Measurements from ENCODE around the gene SCUBE1. TPM values are rescaled to one million over a fixed set of nuclear protein-coding genes. Genes with fewer than 3 reads are reported as not detected.

Gene SCUBE1
- total RNA-seq, 2 experiments from 2014 or later, result 0.07 TPM; not detected in 1

GRCh38 chr22:43182726-43183125 lies 160.4 kb downstream of the SCUBE1 start:
- TF ChIP-seq CTCF (IDR thresholded peaks at IDR 0.05), result no peak
- Mint-ChIP-seq H3K27me3 (no peaks in the 10 kb centered on the region), H3K9me3 (no peaks in the 10 kb centered on the region), H3K27ac (no peak overlapping the region), H3K36me3 (ENCODE audit: low read depth) (peaks cover 48% of the 10 kb centered on the region), H3K4me3 (no peak overlapping the region), H3K4me1 (ENCODE audit: low read depth) (peaks cover 15% of the 10 kb centered on the region)
- ATAC-seq (no peak), DNase-seq (no peak)
- ChIA-PET CTCF (no interaction called here), POLR2A (interaction anchor here (2.5 kb wide), 1 partner anchor 13 kb away, joined by 9 read pairs; no protein-coding TSS in a partner anchor)
- intact Hi-C loops (cut with micrococcal nuclease), result no loop called here

GRCh38 chr22:43182118-43182517 lies 161.1 kb downstream of the SCUBE1 start:
- H3K4me3 Mint-ChIP-seq, result no peak overlapping the region
- CTCF ChIA-PET, result no interaction called here
- H3K36me3 Mint-ChIP-seq (ENCODE audit: low read depth), result peaks cover 54% of the 10 kb centered on the region
- no peaks in the 10 kb centered on the region for H3K9me3 Mint-ChIP-seq
- H3K4me1 Mint-ChIP-seq (ENCODE audit: low read depth), result peaks cover 15% of the 10 kb centered on the region
- POLR2A ChIA-PET, result interaction anchor here (0.9 to 2.5 kb wide), 2 partner anchors 12 to 16 kb away, joined by 3 to 9 read pairs; no protein-coding TSS in a partner anchor
- intact Hi-C loops (cut with micrococcal nuclease), result no loop called here
- DNase-seq, result no peak
- TF ChIP-seq CTCF (IDR thresholded peaks at IDR 0.05), result no peak
- H3K27ac Mint-ChIP-seq, result no peak overlapping the region
- no peak for ATAC-seq
- H3K27me3 Mint-ChIP-seq, result no peaks in the 10 kb centered on the region

GRCh38 chr22:43181321-43182076 lies 161.7 kb downstream of the SCUBE1 start:
- Mint-ChIP-seq H3K27ac (no peak overlapping the region), H3K9me3 (no peaks in the 10 kb centered on the region), H3K4me3 (no peak overlapping the region), H3K36me3 (ENCODE audit: low read depth) (peaks cover 54% of the 10 kb centered on the region), H3K4me1 (ENCODE audit: low read depth) (peaks cover 15% of the 10 kb centered on the region), H3K27me3 (no peaks in the 10 kb centered on the region)
- intact Hi-C loops (cut with micrococcal nuclease), result no loop called here
- no peak for TF ChIP-seq CTCF (IDR thresholded peaks at IDR 0.05)
- CTCF ChIA-PET, result no interaction called here
- DNase-seq (no peak), ATAC-seq (no peak)
- POLR2A ChIA-PET, result interaction anchor here (0.9 to 2.5 kb wide), 2 partner anchors 12 to 16 kb away, joined by 3 to 9 read pairs; no protein-coding TSS in a partner anchor

- ChIA-PET POLR2A (interaction anchor here (1.2 to 2.5 kb wide), 2 partner anchors 11 to 28 kb away, joined by 4 to 9 read pairs; no protein-coding TSS in a partner anchor), CTCF (no interaction called here)
- Mint-ChIP-seq H3K27me3 (no peaks in the 10 kb centered on the region), H3K36me3 (ENCODE audit: low read depth) (peaks cover 52% of the 10 kb centered on the region), H3K4me3 (no peak overlapping the region), H3K4me1 (ENCODE audit: low read depth) (peaks cover 14% of the 10 kb centered on the region), H3K27ac (no peak overlapping the region), H3K9me3 (no peaks in the 10 kb centered on the region)
- ATAC-seq (no peak), DNase-seq (no peak)
- TF ChIP-seq CTCF (IDR thresholded peaks at IDR 0.05), result no peak
- intact Hi-C loops (cut with micrococcal nuclease), result no loop called here
These were observed 162.5 kb downstream of the SCUBE1 start for GRCh38 chr22:43180670-43181069.

GRCh38 chr22:43179911-43180195 lies 163.3 kb downstream of the SCUBE1 start:
- Mint-ChIP-seq H3K4me1 (ENCODE audit: low read depth) (peaks cover 9% of the 10 kb centered on the region), H3K36me3 (ENCODE audit: low read depth) (peaks cover 48% of the 10 kb centered on the region), H3K9me3 (no peaks in the 10 kb centered on the region), H3K4me3 (no peak overlapping the region), H3K27ac (no peak overlapping the region), H3K27me3 (no peaks in the 10 kb centered on the region)
- ATAC-seq, result no peak
- no peak for DNase-seq
- POLR2A ChIA-PET, result interaction anchor here (0.9 to 1.2 kb wide), 2 partner anchors 27 to 520 kb away, joined by 4 read pairs; no protein-coding TSS in a partner anchor
- CTCF ChIA-PET, result no interaction called here
- intact Hi-C loops (cut with micrococcal nuclease), result no loop called here
- no peak for TF ChIP-seq CTCF (IDR thresholded peaks at IDR 0.05)
